Measurements from ENCODE around the gene PAF1.

DNA sequence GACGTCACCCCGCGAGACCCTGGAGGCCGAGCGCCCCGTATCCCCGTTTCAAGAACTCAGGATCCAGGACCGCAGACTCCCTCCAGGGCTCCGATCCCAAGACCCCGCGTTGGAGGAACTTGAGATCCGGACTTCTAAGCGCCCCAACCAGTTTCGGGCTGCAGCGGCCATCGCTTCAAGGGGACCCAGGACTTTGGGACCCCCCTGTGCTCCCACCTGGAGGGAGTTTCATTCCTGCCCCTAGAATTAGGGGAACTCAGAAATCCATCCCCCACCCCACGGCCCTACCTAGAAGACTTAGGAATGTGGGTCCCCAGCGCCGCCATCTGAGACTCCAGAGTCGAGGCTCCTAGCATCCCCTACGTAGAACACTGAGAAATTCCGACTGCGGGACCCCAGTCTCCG, 22.0 kb upstream of the PAF1 start:
- TF ChIP-seq, protein P1, sequence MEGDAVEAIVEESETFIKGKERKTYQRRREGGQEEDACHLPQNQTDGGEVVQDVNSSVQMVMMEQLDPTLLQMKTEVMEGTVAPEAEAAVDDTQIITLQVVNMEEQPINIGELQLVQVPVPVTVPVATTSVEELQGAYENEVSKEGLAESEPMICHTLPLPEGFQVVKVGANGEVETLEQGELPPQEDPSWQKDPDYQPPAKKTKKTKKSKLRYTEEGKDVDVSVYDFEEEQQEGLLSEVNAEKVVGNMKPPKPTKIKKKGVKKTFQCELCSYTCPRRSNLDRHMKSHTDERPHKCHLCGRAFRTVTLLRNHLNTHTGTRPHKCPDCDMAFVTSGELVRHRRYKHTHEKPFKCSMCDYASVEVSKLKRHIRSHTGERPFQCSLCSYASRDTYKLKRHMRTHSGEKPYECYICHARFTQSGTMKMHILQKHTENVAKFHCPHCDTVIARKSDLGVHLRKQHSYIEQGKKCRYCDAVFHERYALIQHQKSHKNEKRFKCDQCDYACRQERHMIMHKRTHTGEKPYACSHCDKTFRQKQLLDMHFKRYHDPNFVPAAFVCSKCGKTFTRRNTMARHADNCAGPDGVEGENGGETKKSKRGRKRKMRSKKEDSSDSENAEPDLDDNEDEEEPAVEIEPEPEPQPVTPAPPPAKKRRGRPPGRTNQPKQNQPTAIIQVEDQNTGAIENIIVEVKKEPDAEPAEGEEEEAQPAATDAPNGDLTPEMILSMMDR (IDR thresholded peaks at IDR 0.05; ENCODE audit: borderline replicate concordance, extremely low read depth, low read length, poor library complexity, severe bottlenecking) = no peak
- no peak for TF ChIP-seq EZH2 (IDR thresholded peaks at IDR 0.05; ENCODE audit: borderline replicate concordance, low read depth, low read length, severe bottlenecking)

Data from DND-41 (cell line).